ENCODE data around the gene CDC23.
"Not testable (repeated sequence)": the region's sequence is repeated elsewhere in the genome, so short reads cannot be mapped to it uniquely, and the experiment has no call there.

The CDC23 gene

DNA sequence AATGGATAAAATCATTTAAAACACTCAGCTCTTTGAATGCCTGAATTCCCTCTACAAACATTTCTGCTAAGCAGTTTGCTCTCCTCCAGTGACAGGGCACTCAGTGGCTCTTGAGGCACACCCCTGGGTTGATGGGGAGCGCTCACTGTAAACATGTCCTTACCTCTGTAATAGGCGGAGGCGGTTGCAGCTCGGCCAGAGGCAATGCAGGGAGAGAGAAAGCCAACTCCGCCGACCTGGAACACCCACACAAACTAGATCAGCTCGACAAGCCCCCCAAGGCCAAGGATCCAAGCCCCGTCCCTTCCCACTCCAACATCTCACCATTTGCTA is 329 bp downstream of the CDC23 start:
- peak; percentile 5 for DNase-seq

DNA sequence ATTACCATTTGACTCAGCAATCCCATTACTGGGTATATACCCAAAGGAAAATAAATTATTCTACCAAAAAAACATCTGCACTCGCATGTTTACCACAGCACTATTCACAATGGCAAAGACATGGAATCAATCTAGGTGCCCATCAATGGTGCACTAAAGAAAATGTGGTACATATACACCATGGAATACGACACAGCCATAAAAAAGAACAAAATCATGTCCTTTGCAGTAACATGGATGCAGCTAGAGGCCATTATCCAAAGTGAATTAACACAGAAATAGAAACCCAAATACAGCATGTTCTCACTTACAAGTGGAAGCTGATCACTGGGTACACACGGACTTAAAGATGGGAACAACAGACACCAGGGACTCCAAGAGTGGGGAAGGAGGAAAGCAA is 2.1 kb downstream of the CDC23 start:
- DNase-seq, result no peak

DNA sequence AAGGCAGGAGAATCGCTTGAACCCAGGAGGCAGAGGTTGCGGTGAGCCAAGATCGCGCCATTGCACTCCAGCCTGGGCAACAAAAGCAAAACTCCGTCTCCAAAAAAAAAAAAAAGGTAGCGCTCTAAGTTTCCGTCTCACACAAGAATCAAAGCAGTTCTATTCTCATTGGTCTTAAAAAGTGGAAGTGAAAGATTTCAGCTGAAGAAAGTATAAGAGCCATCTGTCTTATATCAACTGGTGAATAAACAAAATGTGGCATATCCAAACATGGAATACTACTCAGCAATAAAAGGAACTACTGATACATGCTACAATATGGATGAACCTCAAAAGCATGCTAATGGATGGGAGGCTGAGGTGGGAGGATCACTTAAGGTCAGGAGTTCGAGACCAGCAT is 19.3 kb downstream of the CDC23 start:
- not testable (repeated sequence) for DNase-seq

DNA sequence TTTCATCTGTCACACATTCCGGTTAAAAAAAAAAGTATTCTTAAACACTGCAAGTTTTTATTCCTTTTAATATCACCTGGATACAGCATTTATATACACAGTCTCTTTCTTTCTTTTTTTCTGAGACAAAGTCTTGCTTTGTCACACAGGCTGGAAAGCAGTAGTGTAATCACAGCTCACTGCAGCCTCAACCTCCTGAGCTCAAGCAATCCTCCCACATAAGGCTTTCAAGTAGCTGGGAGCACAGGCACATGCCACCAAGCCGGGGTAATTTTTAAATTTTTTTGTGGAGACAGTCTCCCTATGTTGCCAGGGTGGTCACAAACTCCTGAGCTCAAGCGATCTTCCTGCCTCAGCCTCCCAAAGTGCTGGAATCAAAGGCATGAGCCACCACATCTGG is 20.3 kb downstream of the CDC23 start:
- DNase-seq, result no peak

DNA sequence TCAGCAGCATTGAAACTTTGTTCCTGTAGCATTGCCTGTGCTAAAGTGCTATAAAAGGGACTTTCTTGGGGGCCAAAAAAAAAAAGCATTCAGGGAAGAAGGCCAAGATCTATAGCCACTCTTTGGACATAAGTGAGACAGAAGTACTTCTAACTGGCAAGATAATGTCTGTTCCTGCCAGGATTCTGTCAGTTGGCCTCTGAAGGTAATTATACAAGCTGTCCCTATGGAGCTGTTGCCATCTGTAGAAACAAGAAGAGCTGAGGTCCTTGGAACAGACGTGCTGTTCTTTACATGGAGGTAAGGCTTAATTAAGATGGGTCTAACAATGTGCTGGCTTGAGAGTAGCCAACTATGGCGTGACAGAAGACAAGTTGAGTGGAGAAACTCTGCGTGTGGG is 24.5 kb downstream of the CDC23 start:
- DNase-seq, result no peak

DNA sequence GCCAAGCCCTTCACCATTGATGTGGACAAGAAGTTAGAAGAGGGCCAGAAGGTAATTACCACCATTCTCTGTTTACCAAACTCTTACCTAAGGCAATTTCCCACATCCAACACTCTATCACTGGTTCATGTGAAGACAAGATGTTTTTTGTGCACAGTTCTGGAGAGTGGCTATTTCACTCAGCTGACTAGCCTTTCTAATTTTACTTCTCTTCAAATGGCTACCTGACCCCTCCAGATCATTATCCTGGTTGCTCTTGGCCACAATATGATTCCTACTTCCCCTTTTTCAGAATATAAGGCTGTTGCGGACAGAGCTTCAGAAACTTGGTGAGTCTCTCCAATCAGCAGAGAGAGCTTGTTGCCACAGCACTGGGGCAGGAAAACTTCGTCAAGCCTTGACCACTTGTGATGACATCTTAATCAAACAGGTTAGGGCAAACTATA is 27.1 kb downstream of the CDC23 start:
- DNase-seq, result no peak

DNA sequence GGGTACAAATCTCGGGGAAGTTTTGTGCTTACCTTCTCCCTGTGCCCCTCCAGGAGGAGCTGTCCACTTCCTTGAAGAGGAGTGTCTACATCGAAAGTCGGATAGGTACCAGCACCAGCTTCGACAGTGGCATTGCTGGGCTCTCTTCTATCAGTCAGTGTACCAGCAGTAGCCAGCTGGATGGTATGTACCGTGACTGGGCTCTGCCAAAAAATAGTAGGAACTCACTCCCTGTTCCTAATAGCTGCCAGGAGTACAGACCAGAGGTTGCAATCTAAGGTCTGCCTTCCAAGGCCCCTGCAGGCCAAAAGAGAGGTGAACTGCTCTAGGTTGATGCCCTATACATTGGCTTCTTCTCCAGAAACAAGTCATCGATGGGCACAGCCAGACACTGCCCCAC is 30.3 kb downstream of the CDC23 start:
- DNase-seq, result no peak

DNA sequence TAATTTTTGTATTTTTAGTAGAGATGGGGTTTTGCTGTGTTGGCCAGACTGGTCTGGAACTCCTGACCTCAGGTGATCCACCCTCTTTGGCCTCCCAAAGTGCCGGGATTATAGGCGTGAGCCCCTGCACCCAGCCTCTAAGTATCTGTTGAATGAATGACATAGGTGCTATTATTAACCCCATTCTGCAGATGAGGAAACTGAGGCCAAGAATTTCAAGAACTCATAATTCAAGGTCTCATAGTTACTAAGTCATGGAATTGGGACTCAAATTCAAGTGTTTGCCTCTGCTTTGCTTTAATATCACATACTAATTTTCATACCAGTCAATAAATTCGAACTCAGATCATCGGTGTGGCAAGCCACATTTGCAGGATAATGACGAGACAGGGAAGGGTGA is 32.3 kb downstream of the CDC23 start:
- no peak for DNase-seq

DNA sequence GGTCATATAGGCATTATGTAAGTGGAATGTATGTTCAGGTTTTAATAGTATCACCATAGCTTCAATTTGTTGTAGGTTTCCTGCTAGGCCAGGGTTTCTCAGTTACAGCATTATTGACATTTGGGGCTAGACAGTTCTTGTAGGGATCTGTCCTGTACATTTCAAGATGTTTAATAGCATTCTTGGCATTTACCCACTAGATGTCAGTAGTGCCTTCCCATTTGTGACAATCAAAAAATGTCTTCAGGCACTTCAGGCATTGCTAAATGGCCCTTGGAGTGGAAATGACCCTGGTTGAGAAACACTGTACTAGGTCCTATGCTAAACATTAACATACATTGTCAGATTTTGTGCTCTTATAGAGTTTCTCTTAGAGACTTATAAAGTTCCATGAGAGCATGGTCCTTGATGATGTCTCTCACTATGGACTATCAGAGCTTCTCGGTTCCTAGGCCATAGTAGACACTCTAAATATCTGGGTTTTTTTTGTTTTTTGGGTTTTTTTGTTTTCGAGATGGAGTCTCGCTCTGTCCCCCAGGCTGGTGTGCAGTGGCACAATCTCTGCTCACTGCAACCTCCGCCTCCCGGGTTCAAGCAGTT is 32.8 kb downstream of the CDC23 start:
- DNase-seq, result peak; percentile 74

DNA sequence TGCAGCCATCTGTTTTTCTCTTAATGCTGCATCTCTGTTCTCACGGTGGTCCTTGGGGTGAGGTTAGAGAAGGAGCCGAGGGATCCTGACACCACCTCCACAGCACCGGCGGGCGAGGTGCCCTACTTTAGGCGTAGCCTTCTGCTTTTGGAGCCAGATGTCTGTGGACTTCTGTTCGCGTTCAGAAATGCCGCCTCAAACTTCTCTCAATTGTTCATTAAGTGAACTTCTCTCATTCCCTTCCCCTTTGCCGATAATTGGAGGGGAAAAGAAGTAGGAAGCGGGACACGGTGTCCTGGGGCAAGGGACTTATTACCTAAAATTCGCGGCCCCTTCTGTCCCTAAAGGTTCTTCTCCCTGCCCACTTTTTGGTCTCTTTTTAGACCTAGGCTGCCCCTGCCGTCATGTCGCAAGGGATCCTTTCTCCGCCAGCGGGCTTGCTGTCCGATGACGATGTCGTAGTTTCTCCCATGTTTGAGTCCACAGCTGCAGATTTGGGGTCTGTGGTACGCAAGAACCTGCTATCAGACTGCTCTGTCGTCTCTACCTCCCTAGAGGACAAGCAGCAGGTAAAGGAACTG is 33.8 kb downstream of the CDC23 start:
- DNase-seq, result no peak

DNA sequence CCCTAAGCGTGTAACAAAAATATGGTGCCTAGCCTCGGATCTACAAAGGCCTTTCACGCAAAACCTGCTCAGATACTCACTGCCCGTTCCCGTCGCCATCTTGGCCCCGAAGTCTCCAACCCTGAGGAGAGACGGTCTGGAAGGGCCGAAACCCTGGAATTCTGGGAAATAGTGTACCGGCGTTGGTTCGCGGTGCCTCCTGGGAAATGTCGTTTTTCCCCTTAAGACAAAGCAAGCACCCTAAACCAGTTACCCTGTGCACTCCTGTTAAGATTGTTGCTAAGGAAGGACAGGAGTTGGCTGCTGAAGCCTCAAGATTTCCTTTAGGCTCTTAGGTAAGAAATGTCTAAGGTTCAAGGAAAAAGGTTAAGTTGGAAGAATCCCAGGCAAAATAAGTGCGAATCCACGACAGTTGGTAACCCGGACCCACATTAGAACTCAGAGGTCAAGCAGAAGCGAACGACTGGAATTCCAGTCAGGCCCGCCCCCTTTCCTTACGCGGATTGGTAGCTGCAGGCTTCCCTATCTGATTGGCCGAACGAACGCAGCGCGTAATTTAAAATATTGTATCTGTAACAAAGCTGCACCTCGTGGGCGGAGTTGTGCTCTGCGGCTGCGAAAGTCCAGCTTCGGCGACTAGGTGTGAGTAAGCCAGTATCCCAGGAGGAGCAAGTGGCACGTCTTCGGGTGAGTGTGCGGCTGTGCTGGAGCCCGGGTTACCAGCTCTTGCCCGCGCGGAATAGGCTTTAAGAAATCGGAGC is 34.4 kb downstream of the CDC23 start, which contains the start of the genes BRD8 and KIF20A:
Gene BRD8 (minus strand): TSS at position 115 of the 761 bp plus-strand sequence. CDS start 16 bp downstream, at position 99.
Gene KIF20A (plus strand): TSS at position 597 of the 761 bp plus-strand sequence. CDS start 569 bp downstream, outside the sequence.
- peak; percentile 98 for DNase-seq

DNA sequence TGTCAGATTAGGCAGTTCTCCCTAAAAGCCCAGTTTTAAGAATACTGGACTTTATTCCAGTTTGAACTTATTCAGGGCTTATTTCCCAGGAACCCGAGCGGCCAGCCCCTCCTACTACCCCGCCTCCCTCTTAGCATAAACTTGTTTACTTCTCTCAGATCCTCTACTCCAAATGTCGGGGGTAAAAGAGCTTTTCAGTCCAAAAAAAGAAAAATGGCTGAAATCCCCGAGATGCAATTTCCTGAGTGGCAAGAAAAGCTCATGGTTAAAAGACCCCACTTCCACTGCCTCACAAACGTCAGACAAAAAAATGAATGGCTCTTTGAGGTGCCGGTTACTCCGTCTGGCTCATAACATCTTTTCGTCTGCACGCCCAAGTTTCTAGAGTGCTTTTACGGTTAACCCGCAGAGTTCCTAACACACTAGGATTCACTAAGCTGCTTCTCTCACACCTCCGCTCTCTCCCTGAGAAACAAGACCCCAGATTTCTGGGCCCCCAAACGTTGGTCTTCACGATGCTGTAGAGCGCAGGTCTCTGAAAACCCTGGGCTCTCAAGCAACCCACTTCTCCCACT is 35.1 kb downstream of the CDC23 start:
- peak; percentile 32 for DNase-seq

DNA sequence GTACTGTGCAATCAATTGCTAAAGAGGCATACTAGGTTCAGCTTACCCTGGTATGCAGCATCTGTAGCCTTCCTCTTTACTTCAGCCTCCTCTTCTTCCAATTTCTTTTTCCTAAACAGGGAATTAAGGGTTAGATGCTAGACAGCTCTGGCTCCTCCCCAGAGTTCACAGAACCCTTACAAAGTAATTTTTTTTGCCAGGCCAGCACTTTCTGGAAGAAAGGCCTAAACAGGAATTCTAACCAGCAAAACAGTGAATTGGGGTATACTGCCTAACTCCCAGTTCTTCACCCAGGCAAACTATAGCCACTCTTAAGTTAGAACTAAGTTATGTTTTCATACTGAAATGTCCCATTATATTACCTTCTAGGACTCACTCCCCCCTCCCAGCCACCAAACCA is 42.8 kb downstream of the CDC23 start:
- no peak for DNase-seq

DNA sequence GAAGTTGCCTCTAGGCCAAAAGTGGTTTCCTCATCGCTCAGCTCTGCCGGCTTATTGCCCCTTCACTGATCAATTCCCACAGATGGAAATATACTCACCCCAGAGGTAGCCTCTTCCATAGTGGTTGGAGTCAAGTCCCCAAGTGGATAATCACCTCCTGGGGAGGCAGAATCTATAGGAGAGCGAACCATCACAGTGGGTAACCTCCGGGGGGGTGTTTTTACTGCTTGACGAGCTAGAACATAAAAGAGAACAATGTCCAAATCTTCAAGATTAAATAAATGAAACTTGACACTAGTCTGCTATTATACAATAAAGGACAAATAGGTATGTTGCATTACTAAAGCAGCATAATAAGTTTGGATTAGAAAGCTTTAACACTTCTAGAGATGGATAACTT is 44.0 kb downstream of the CDC23 start:
- DNase-seq, result no peak

DNA sequence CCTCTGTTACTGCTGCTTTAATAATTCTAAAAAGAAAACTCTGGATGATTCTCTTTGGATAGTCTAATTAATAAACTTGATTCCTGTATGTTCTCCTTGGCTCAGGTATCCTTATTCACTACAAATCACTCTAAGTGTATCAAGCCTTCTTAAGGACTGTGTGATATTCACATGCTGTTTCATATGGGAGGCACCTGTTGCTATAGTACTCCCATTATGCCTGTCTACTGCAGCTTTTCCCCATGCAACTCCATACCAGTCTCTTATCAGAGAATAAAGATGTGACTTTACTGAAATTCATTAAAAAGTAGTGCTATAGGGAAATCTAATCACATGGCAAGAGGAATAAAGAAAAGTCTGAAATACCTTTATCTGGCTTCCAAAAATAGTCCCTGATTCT is 49.4 kb downstream of the CDC23 start:
- DNase-seq, result no peak

DNA sequence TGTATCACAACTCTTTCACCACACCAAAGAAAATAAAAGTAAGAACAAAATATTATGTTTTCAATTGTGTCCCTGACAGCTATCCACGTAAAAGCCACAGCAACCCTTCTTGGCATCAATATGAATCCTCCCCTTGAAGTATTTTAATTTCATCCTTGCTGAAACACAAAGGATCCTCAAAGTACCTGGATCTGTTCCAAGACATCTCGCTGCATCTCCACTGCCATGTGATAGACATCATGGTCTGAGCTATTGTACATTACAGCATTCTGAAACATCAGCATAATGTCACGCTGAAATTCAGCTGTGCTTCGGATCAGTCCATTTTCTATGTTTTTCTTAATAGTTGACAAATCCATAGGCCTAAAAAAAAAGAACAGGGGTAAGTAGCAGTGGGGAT is 52.4 kb downstream of the CDC23 start:
- no peak for DNase-seq

DNA sequence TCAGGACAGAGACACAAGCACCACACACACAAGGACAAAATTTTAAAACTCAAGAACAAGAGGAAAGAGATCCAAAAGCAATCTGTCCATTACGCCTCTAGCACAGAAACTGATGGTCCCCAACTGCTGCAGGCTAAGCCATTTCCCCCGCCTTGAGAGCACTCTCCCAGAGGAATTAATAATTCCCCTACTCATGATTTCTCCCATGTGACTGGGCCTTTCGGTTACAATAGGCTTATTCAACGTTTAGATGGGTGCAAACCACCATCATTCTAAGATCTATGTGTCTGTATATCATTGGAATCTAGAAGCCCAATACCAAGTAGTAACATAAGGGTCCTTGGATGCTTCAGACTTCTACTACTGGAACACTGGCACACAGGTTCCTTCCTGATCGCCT is 53.5 kb downstream of the CDC23 start:
- DNase-seq, result no peak

DNA sequence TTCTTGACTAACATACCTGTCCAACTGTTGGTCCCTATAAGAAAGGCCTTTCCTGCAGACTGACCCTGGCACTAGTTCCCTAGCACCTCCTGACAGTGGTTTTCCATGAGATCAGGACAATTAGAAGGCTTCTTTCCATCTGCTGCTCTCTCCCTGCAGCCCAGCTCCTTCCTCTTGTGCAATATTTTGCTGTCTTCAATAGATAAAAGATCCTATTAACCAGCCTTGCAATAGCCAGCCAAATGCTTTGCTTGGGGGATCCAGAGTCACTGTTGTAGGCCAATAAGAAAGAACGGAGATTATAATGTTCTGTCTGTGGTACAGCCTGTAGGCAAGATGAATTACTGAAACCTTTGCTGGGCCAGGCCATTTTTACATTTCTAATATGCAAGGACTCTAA is 55.5 kb downstream of the CDC23 start:
- no peak for DNase-seq

DNA sequence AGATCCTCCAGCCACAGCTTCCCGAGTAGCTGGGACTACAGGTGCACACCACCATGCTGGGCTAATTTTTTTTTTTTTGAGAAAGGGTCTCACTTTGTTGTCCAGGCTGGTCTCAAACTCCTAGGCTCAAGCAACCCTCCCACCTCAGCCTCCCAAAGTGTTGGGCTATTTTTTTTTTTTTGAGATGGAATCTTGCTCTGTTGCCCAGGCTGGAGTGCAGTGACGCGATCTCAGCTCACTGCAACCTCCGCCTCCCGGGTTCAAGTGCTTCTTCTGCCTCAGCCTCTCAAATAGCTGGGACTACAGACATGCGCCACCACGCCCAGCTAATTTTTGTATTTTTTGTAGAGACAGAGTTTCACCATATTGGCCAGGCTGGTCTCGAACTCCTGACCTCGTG is 57.1 kb downstream of the CDC23 start:
- not testable (repeated sequence) for DNase-seq

DNA sequence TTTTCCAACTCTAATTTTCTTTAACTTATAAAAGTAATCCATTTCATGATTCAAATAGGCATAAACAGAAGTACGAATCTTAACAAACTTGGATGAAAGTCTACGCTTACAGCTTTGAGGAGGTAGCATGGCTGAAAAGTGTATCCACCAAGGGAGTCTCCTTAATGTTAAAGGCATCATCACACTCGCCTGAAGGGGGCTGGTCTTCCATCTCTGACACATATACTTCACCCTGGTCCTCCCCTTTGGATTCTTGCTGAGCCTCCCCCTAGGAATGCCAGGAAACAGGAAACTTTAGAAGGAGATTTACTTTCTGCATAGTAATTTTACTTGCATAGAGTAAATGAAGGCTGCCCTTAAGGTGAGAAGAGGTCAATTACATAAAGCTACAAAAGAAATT is 63.6 kb downstream of the CDC23 start:
- DNase-seq, result peak; percentile 67

DNA sequence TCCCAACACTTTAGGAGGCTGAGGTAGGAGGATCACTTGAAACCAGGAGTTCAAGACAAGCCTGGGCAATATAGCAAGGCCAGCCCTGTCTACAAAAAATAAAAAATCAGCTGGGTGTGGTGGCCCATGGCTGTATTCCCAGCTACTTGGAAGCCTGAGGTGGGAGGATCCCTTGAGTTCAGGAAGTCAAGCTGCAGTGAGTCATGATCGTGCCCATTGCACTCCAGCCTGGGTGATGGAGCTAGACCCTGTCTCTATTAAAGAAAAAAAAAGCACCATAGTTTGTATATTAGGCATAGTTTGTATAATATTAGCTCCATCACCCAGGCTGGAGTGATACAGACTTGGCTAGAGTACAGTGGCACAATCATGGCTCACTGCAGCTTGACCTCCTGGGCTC is 64.3 kb downstream of the CDC23 start:
- DNase-seq, result peak; percentile 86

DNA sequence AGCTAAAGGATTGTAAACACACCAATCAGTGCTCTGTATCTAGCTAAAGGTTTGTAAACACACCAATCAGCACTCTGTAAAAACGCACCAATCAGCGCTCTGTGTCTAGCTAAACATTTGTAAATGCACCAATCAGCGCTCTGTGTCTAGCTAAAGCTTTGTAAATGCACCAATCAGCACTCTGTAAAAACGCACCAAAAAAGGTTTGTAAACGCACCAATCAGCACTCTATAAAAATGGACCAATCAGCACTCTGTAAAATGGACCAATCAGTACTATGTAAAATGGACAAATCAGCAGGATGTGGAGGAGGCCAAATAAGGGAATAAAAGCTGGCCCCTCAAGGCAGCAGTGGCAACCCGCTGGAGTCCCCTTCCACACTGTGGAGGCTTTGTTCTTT is 69.5 kb downstream of the CDC23 start:
- not testable (repeated sequence) for DNase-seq

DNA sequence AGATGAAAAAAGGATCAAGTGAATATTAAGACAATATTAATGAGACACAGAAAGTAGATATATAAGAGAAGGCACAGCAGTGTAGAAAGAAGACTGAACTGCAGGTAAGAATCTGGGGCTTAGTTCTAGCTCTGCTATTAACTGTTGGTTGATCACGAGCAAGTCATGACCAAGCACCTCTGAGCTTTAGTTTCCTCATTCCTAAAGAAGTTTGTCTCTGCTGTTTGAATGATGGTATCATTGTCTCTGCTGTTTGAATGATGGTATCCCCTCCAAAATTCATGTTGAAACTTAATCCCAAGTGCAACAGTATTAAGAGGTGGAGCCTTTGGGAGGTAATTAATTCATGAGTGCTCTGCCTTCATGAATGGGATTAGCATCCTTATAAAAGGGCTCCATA is 71.4 kb downstream of the CDC23 start:
- DNase-seq, result no peak

DNA sequence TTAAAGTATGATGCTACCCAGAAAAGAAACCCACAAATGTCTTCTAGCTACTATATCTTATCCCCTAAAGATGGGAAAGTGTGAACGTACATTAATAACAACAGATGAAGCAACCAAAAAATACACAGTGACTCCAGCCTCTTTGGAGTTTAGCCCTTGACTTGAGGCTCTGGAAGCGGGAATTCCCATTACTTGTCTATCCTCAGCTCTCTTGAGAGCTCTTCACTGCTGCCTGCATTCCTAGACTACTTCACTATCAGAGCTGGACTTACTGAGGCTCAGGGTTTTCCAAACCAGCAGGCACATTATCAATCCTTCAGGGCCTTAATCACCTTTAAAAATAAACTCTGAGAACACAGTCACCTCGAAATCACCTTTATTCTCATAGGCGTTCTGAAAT is 72.9 kb downstream of the CDC23 start:
- DNase-seq, result no peak
